HFF-Myc (cell line): ENCODE measurements around the gene RIC1.

Source experiments
- DNase-seq: peaks from one replicate; pipeline ENCODE4 v3.0.0-alpha.2; 2011; ENCODE audit warnings: low read depth; ENCODE audit errors: extremely low read depth
- H3K4me3 ChIP-seq: replicated peaks from 2 replicates; pipeline ENCODE4 v1.5.1; 2011; ENCODE audit warnings: low read depth, mild to moderate bottlenecking, control low read depth, low read length
- CTCF ChIP-seq: IDR thresholded peaks from 2 replicates; pipeline ENCODE4 v1.5.1; 2012; ENCODE audit warnings: mild to moderate bottlenecking, low read depth, low read length, control low read depth; ENCODE audit errors: missing control alignments

RIC1 gene

GRCh38 chr9:5786370-5787127 is 157.6 kb downstream of the RIC1 start:
- no peak for TF ChIP-seq CTCF
- no peak overlapping the region for H3K4me3 ChIP-seq
- DNase-seq = no peak

DNA sequence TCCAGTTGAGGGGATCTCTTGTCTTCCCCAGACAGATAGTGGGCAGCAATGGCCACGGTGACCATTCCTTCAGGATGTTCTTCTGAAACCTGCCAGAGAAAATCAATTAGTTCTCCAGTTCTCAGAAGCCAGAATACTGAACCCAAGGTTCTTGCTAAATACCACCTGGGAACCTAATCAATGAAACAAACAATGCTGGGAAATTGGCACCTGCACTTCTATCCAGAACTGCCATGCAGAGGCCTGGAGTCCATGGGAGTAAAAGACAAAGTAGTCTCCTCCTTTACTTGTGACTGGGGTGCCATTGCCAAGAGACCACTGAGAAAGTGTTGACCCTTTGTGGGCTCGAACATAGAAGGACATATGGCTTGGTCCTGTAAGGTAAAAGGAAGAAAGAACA is 158.3 kb downstream of the RIC1 start:
- no peak for DNase-seq
- no peak for TF ChIP-seq CTCF
- H3K4me3 ChIP-seq = no peak overlapping the region

DNA sequence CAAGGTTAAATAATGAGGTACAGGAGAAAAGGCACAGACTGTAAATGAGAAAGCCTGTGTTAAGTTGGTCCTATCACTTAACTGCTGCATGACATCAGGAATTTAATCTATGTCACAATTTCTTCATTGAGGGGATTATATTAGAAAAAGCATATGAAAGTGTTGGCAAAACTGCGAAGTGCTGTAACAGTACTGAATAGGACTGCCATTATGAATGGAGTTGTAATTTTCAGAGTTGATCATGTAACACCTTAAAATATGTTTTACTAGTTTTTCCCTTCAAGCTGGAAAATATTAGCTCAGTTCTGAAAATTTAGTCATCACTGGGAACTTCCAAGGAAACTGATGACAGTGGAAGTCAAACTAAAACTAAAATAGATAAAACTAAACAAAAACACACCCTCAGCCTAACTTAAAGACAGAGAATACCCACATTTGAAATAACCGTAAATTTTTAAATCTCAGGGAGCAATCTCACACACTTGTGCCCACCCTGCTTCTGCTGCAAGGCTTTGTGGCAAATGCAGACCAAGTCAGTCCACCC is 158.9 kb downstream of the RIC1 start:
- no peak for TF ChIP-seq CTCF
- DNase-seq = no peak
- no peak overlapping the region for H3K4me3 ChIP-seq

GRCh38 chr9:5789489-5789888 is 160.6 kb downstream of the RIC1 start:
- no peak for TF ChIP-seq CTCF
- no peak for DNase-seq
- H3K4me3 ChIP-seq = no peak overlapping the region

- DNase-seq = no peak
- no peak overlapping the region for H3K4me3 ChIP-seq
- no peak for TF ChIP-seq CTCF
Observed at GRCh38 chr9:5790923-5791322, 162.0 kb downstream of the RIC1 start.

DNA sequence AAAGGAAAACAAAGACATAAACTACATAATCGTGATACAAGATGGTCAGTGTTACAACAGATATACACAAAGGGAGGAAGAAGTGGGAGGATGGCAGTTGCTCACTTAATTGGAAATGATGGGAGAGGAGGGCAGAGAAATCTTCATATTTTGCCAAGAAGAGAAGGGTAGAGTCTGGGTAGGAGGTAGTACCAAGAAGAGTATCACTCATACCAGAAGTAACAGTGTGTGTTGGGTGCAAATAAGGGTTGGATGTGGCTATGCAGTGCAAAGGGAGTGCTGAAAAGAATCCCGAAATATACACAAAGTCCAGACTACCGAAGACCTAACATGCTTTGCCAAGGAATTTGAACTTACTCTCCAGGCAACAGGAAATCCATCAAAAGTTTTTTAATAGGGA is 163.0 kb downstream of the RIC1 start:
- DNase-seq = no peak
- TF ChIP-seq CTCF = no peak
- H3K4me3 ChIP-seq = no peak overlapping the region
